ENCODE data around the gene TWIST1. TPM values are rescaled to one million over a fixed set of nuclear protein-coding genes. Genes with fewer than 3 reads are reported as not detected.

Gene TWIST1
- polyA plus RNA-seq, 1 of the 3 experiments (the other 2 are of a cell fraction) = 170 TPM

GRCh38 chr7:19112274-19113001 is 5.0 kb downstream of the TWIST1 start (continued):
- TF ChIP-seq NRF1 (IDR thresholded peaks at IDR 0.05; ENCODE audit: low read depth, low read length) (no peak), ZBTB33 (IDR thresholded peaks at IDR 0.05; ENCODE audit: borderline replicate concordance, low read depth) (no peak), NFIC (IDR thresholded peaks at IDR 0.05; ENCODE audit: borderline replicate concordance) (peak; percentile 80), CTCF (IDR thresholded peaks at IDR 0.05) (no peak), SMC3 (IDR thresholded peaks at IDR 0.05; ENCODE audit: low read depth, low read length) (no peak), ELF1 (IDR thresholded peaks at IDR 0.05) (no peak), EP300 (IDR thresholded peaks at IDR 0.05; ENCODE audit: borderline replicate concordance in 1 of 2, low read depth in 1 of 2, low read length in 1 of 2) (peak in 1 of 2 experiments; percentile 70; a peak in 2 of 4 replicates)

- DNase-seq = no peak
- 7% methylated on average over 15 of the region's 15 CpGs for WGBS (ENCODE audit: low lambda C conversion rate)
- Histone ChIP-seq H4K20me1 (ENCODE audit: insufficient read depth) (peaks cover 29% of the 10 kb centered on the region), H3K4me2 (peak overlapping the region; percentile 88), H3K36me3 (replicated peaks in 1 of 2; ENCODE audit: control insufficient read depth in 1 of 2, insufficient read depth in 2 of 2, low read length in 1 of 2) (peaks cover 50 to 72% of the 10 kb centered on the region in 2 experiments), H2AFZ (ENCODE audit: low read depth) (no peak overlapping the region), H3F3A (replicated peaks; ENCODE audit: insufficient read depth) (peaks cover 54% of the 10 kb centered on the region), H3K9ac (peak overlapping the region; percentile 95), H3K9me2 (no peaks in the 10 kb centered on the region), H3K9me3 (no peaks in the 10 kb centered on the region), H3K4me3 (ENCODE audit: low read depth in 2 of 2, low read length in 1 of 2) (peak overlapping the region; percentile 92 to 100), H3K27me3 (ENCODE audit: insufficient read depth) (no peaks in the 10 kb centered on the region), H3K4me1 (ENCODE audit: control insufficient read depth in 1 of 2, insufficient read depth in 2 of 2, low read depth in 1 of 2, low read length in 1 of 2) (peaks cover 17 to 42% of the 10 kb centered on the region in 2 experiments; a peak in 2 of 4 replicates), H3K27ac (ENCODE audit: low read depth in 2 of 2, low read length in 1 of 2) (peak overlapping the region; percentile 96 to 100), H3K79me2 (ENCODE audit: insufficient read depth) (peaks cover 100% of the 10 kb centered on the region)
- no peak; the same call in none of the 2 replicates for TF ChIP-seq MAX (IDR thresholded peaks at IDR 0.05; ENCODE audit: low read depth)
- no peak for TF ChIP-seq GATA2 (CRISPR knock-in tag; IDR thresholded peaks at IDR 0.05)
- no peak for TF ChIP-seq EP300 (IDR thresholded peaks at IDR 0.05; ENCODE audit: borderline replicate concordance in 1 of 2, low read depth in 1 of 2, low read length in 1 of 2)
- peak; percentile 8; the same call in 1 of the 2 replicates for TF ChIP-seq REST (IDR thresholded peaks at IDR 0.05; ENCODE audit: low read depth, low read length)
- no peak for TF ChIP-seq FOXM1 (IDR thresholded peaks at IDR 0.05; ENCODE audit: low read depth)
- 0 out of 2 replicates have a peak, but pooled peaks have one; percentile 7 for TF ChIP-seq SIN3A (IDR thresholded peaks at IDR 0.05; ENCODE audit: borderline replicate concordance, low read depth, low read length)
- TF ChIP-seq MXI1 (IDR thresholded peaks at IDR 0.05; ENCODE audit: low read depth, low read length) = peak; percentile 66
- no peak for TF ChIP-seq YY1 (IDR thresholded peaks at IDR 0.05; ENCODE audit: low read depth)
- TF ChIP-seq TAF1 (IDR thresholded peaks at IDR 0.05; ENCODE audit: borderline replicate concordance, low read depth, low read length) = 0 out of 2 replicates have a peak, but pooled peaks have one; percentile 24
- no peak for TF ChIP-seq ELF1 (IDR thresholded peaks at IDR 0.05)
- no peak for TF ChIP-seq FOSL2 (IDR thresholded peaks at IDR 0.05; ENCODE audit: borderline replicate concordance, low read depth)
- ChIA-PET POLR2A (interaction anchor here (1.0 to 7.2 kb wide), 4 partner anchors 6 to 414 kb away, joined by 3 to 151 read pairs (median 17); partner anchors contain the start of gene TWIST1), CTCF (interaction anchor here (0.8 to 7.5 kb wide), 2 partner anchors 7 to 313 kb away, joined by 3 to 92 read pairs; partner anchors contain the start of gene TWIST1)
These were observed 5.8 kb downstream of the TWIST1 start for GRCh38 chr7:19111474-19112273.

Measured in SK-N-SH (cell line).